Measurements from ENCODE around the gene ZC3H4.
"Not testable (repeated sequence)": the region's sequence is repeated elsewhere in the genome, so short reads cannot be mapped to it uniquely, and the experiment has no call there.

Gene ZC3H4

GRCh38 chr19:47152205-47152604, 38.6 kb upstream of the ZC3H4 start:
- H3K9me3 ChIP-seq (ENCODE audit: control insufficient read depth, insufficient read depth, low read length) = no peaks in the 10 kb centered on the region
- H3K27ac ChIP-seq (ENCODE audit: low read length) = no peak overlapping the region
- no peak for DNase-seq (ENCODE audit: low read depth, low spot score)
- peaks cover 18% of the 10 kb centered on the region for H3K36me3 ChIP-seq (ENCODE audit: control insufficient read depth, insufficient read depth, low read length)
- H3K4me1 ChIP-seq (ENCODE audit: control insufficient read depth, insufficient read depth, low read length) = no peaks in the 10 kb centered on the region
- WGBS (ENCODE audit: insufficient coverage, insufficient read length) = no CpG with 5 or more reads among the region's 1 CpG
- no peaks in the 10 kb centered on the region for H3K27me3 ChIP-seq (ENCODE audit: control insufficient read depth, insufficient read depth, low read length)
- H3K4me3 ChIP-seq (ENCODE audit: low read length) = no peak overlapping the region

- DNase-seq (ENCODE audit: low read depth, low spot score) = no peak
- Histone ChIP-seq H3K36me3 (ENCODE audit: control insufficient read depth, insufficient read depth, low read length) (peaks cover 19% of the 10 kb centered on the region), H3K27ac (ENCODE audit: low read length) (no peak overlapping the region), H3K4me3 (ENCODE audit: low read length) (no peak overlapping the region), H3K9me3 (ENCODE audit: control insufficient read depth, insufficient read depth, low read length) (no peaks in the 10 kb centered on the region), H3K27me3 (ENCODE audit: control insufficient read depth, insufficient read depth, low read length) (no peaks in the 10 kb centered on the region), H3K4me1 (ENCODE audit: control insufficient read depth, insufficient read depth, low read length) (no peaks in the 10 kb centered on the region)
- no CpG with 5 or more reads among the region's 3 CpGs for WGBS (ENCODE audit: insufficient coverage, insufficient read length)
These were observed 38.1 kb upstream of the ZC3H4 start for GRCh38 chr19:47151627-47152026.

GRCh38 chr19:47146920-47147319, 33.3 kb upstream of the ZC3H4 start:
- H3K4me3 ChIP-seq (ENCODE audit: low read length) = no peak overlapping the region
- H3K9me3 ChIP-seq (ENCODE audit: control insufficient read depth, insufficient read depth, low read length) = no peaks in the 10 kb centered on the region
- no peak overlapping the region for H3K27ac ChIP-seq (ENCODE audit: low read length)
- DNase-seq (ENCODE audit: low read depth, low spot score) = no peak
- H3K4me1 ChIP-seq (ENCODE audit: control insufficient read depth, insufficient read depth, low read length) = no peaks in the 10 kb centered on the region
- H3K27me3 ChIP-seq (ENCODE audit: control insufficient read depth, insufficient read depth, low read length) = no peaks in the 10 kb centered on the region
- WGBS (ENCODE audit: insufficient coverage, insufficient read length) = 100% methylated on average over 1 of the region's 2 CpGs
- peaks cover 39% of the 10 kb centered on the region for H3K36me3 ChIP-seq (ENCODE audit: control insufficient read depth, insufficient read depth, low read length)

- no peaks in the 10 kb centered on the region for H3K9me3 ChIP-seq (ENCODE audit: control insufficient read depth, insufficient read depth, low read length)
- H3K27ac ChIP-seq (ENCODE audit: low read length) = no peak overlapping the region
- no peaks in the 10 kb centered on the region for H3K27me3 ChIP-seq (ENCODE audit: control insufficient read depth, insufficient read depth, low read length)
- no CpG with 5 or more reads among the region's 5 CpGs for WGBS (ENCODE audit: insufficient coverage, insufficient read length)
- no peaks in the 10 kb centered on the region for H3K4me1 ChIP-seq (ENCODE audit: control insufficient read depth, insufficient read depth, low read length)
- peaks cover 34% of the 10 kb centered on the region for H3K36me3 ChIP-seq (ENCODE audit: control insufficient read depth, insufficient read depth, low read length)
- H3K4me3 ChIP-seq (ENCODE audit: low read length) = no peak overlapping the region
- no peak for DNase-seq (ENCODE audit: low read depth, low spot score)
These were observed 32.3 kb upstream of the ZC3H4 start for GRCh38 chr19:47145639-47146486.

GRCh38 chr19:47144630-47145029, 31.1 kb upstream of the ZC3H4 start:
- H3K9me3 ChIP-seq (ENCODE audit: control insufficient read depth, insufficient read depth, low read length) = no peaks in the 10 kb centered on the region
- no CpG with 5 or more reads among the region's 13 CpGs for WGBS (ENCODE audit: insufficient coverage, insufficient read length)
- peaks cover 30% of the 10 kb centered on the region for H3K36me3 ChIP-seq (ENCODE audit: control insufficient read depth, insufficient read depth, low read length)
- H3K27me3 ChIP-seq (ENCODE audit: control insufficient read depth, insufficient read depth, low read length) = no peaks in the 10 kb centered on the region
- no peak for DNase-seq (ENCODE audit: low read depth, low spot score)
- no peaks in the 10 kb centered on the region for H3K4me1 ChIP-seq (ENCODE audit: control insufficient read depth, insufficient read depth, low read length)
- no peak overlapping the region for H3K27ac ChIP-seq (ENCODE audit: low read length)
- no peak overlapping the region for H3K4me3 ChIP-seq (ENCODE audit: low read length)

GRCh38 chr19:47143322-47144073, 29.9 kb upstream of the ZC3H4 start:
- H3K4me1 ChIP-seq (ENCODE audit: control insufficient read depth, insufficient read depth, low read length) = no peaks in the 10 kb centered on the region
- H3K27ac ChIP-seq (ENCODE audit: low read length) = no peak overlapping the region
- H3K27me3 ChIP-seq (ENCODE audit: control insufficient read depth, insufficient read depth, low read length) = no peaks in the 10 kb centered on the region
- no CpG with 5 or more reads among the region's 11 CpGs for WGBS (ENCODE audit: insufficient coverage, insufficient read length)
- no peaks in the 10 kb centered on the region for H3K9me3 ChIP-seq (ENCODE audit: control insufficient read depth, insufficient read depth, low read length)
- DNase-seq (ENCODE audit: low read depth, low spot score) = no peak
- H3K36me3 ChIP-seq (ENCODE audit: control insufficient read depth, insufficient read depth, low read length) = peaks cover 30% of the 10 kb centered on the region
- no peak overlapping the region for H3K4me3 ChIP-seq (ENCODE audit: low read length)

- no peak for DNase-seq (ENCODE audit: low read depth, low spot score)
- no peaks in the 10 kb centered on the region for H3K27me3 ChIP-seq (ENCODE audit: control insufficient read depth, insufficient read depth, low read length)
- peaks cover 28% of the 10 kb centered on the region for H3K36me3 ChIP-seq (ENCODE audit: control insufficient read depth, insufficient read depth, low read length)
- H3K4me3 ChIP-seq (ENCODE audit: low read length) = no peak overlapping the region
- WGBS (ENCODE audit: insufficient coverage, insufficient read length) = no CpG with 5 or more reads among the region's 5 CpGs
- H3K9me3 ChIP-seq (ENCODE audit: control insufficient read depth, insufficient read depth, low read length) = no peaks in the 10 kb centered on the region
- H3K27ac ChIP-seq (ENCODE audit: low read length) = no peak overlapping the region
- no peaks in the 10 kb centered on the region for H3K4me1 ChIP-seq (ENCODE audit: control insufficient read depth, insufficient read depth, low read length)
These were observed 29.2 kb upstream of the ZC3H4 start for GRCh38 chr19:47142779-47143178.

- no peaks in the 10 kb centered on the region for H3K27me3 ChIP-seq (ENCODE audit: control insufficient read depth, insufficient read depth, low read length)
- DNase-seq (ENCODE audit: low read depth, low spot score) = no peak
- no peaks in the 10 kb centered on the region for H3K4me1 ChIP-seq (ENCODE audit: control insufficient read depth, insufficient read depth, low read length)
- H3K36me3 ChIP-seq (ENCODE audit: control insufficient read depth, insufficient read depth, low read length) = peaks cover 28% of the 10 kb centered on the region
- H3K9me3 ChIP-seq (ENCODE audit: control insufficient read depth, insufficient read depth, low read length) = no peaks in the 10 kb centered on the region
- H3K4me3 ChIP-seq (ENCODE audit: low read length) = no peak overlapping the region
- H3K27ac ChIP-seq (ENCODE audit: low read length) = no peak overlapping the region
These were observed 28.1 kb upstream of the ZC3H4 start for GRCh38 chr19:47141695-47142094.

GRCh38 chr19:47141252-47141651, 27.7 kb upstream of the ZC3H4 start:
- H3K9me3 ChIP-seq (ENCODE audit: control insufficient read depth, insufficient read depth, low read length); H3K4me1 ChIP-seq (ENCODE audit: control insufficient read depth, insufficient read depth, low read length); DNase-seq (ENCODE audit: low read depth, low spot score); H3K4me3 ChIP-seq (ENCODE audit: low read length); H3K27ac ChIP-seq (ENCODE audit: low read length); H3K27me3 ChIP-seq (ENCODE audit: control insufficient read depth, insufficient read depth, low read length): not testable (repeated sequence)
- peaks cover 24% of the 10 kb centered on the region for H3K36me3 ChIP-seq (ENCODE audit: control insufficient read depth, insufficient read depth, low read length)
- no CpG with 5 or more reads among the region's 7 CpGs for WGBS (ENCODE audit: insufficient coverage, insufficient read length)

- no CpG with 5 or more reads among the region's 3 CpGs for WGBS (ENCODE audit: insufficient coverage, insufficient read length)
- Histone ChIP-seq H3K27me3 (ENCODE audit: control insufficient read depth, insufficient read depth, low read length) (no peaks in the 10 kb centered on the region), H3K27ac (ENCODE audit: low read length) (no peak overlapping the region), H3K4me1 (ENCODE audit: control insufficient read depth, insufficient read depth, low read length) (peaks cover 2% of the 10 kb centered on the region; the same call in 1 of the 2 replicates), H3K9me3 (ENCODE audit: control insufficient read depth, insufficient read depth, low read length) (no peaks in the 10 kb centered on the region), H3K4me3 (ENCODE audit: low read length) (no peak overlapping the region), H3K36me3 (ENCODE audit: control insufficient read depth, insufficient read depth, low read length) (no peaks in the 10 kb centered on the region)
- no peak for DNase-seq (ENCODE audit: low read depth, low spot score)
These were observed 21.6 kb upstream of the ZC3H4 start for GRCh38 chr19:47135156-47135555.
